DND-41 (cell line): ENCODE data around the gene AANAT.

ENCODE experiments used
- ATAC-seq: fragments of 200-7000 bp; cut with Tn5 transposase; 3 replicates; pipeline ENCODE4 v1.9.1; 2021; ENCODE audit warnings: low read depth; ENCODE audit not compliant: insufficient read depth
- DNase-seq: peaks from one replicate; pipeline ENCODE4 v3.0.0-alpha.2; 2020
- H2AFZ ChIP-seq: 2 replicates; pipeline ENCODE4 v1.6.0; 2012; ENCODE audit warnings: low read depth, low read length
- H3K27ac ChIP-seq: 2 replicates; pipeline ENCODE4 v1.5.1; 2012; ENCODE audit warnings: low read length, inconsistent platforms
- H3K27me3 ChIP-seq: fragments of 200-600 bp; sonication (generic); 2 replicates; pipeline ENCODE4 v1.6.0; 2012; ENCODE audit warnings: low read length, mild to moderate bottlenecking, inconsistent platforms; ENCODE audit not compliant: insufficient read depth, poor library complexity
- H3K36me3 ChIP-seq: 2 replicates; pipeline ENCODE4 v1.5.1; 2012; ENCODE audit warnings: low read length, inconsistent platforms; ENCODE audit not compliant: insufficient read depth
- H3K4me1 ChIP-seq: 2 replicates; pipeline ENCODE4 v1.5.1; 2012; ENCODE audit warnings: mild to moderate bottlenecking, low read length; ENCODE audit not compliant: insufficient read depth
- H3K4me2 ChIP-seq: 2 replicates; pipeline ENCODE4 v1.6.0; 2012; ENCODE audit warnings: mild to moderate bottlenecking, moderate library complexity, low read length, inconsistent platforms; ENCODE audit not compliant: insufficient read depth
- H3K4me3 ChIP-seq, 2 experiments: fragments of 200-600 bp in 1 of 2; shearing (Covaris generic) in 1 of 2; 2 replicates each; pipeline ENCODE4 v1.5.1; 2012 to 2016; ENCODE audit warnings: inconsistent platforms in 2 of 2, low read length in 2 of 2, mild to moderate bottlenecking in 2 of 2, low read depth in 1 of 2, moderate library complexity in 1 of 2
- H3K79me2 ChIP-seq: 2 replicates; pipeline ENCODE4 v1.6.0; 2012; ENCODE audit warnings: low read length, inconsistent platforms; ENCODE audit not compliant: insufficient read depth
- H3K9ac ChIP-seq: 2 replicates; pipeline ENCODE4 v1.6.0; 2012; ENCODE audit warnings: low read depth, mild to moderate bottlenecking, inconsistent platforms, low read length, moderate library complexity
- H3K9me3 ChIP-seq: 2 replicates; pipeline ENCODE4 v1.5.1; 2012; ENCODE audit warnings: low read length, moderate library complexity, mild to moderate bottlenecking, inconsistent platforms; ENCODE audit not compliant: insufficient read depth, severe bottlenecking
- H4K20me1 ChIP-seq: 2 replicates; pipeline ENCODE4 v1.6.0; 2012; ENCODE audit warnings: low read length; ENCODE audit not compliant: insufficient read depth
- EZH2 ChIP-seq: IDR thresholded peaks from 3 replicates; pipeline ENCODE4 v1.6.1; 2012; ENCODE audit warnings: borderline replicate concordance, low read depth, mild to moderate bottlenecking, moderate library complexity, low read length, inconsistent platforms; ENCODE audit not compliant: severe bottlenecking
- TF ChIP-seq, protein P1 (sequence below): IDR thresholded peaks from 2 replicates; pipeline ENCODE4 v1.5.1; 2012; ENCODE audit warnings: borderline replicate concordance, low read length, moderate library complexity, mild to moderate bottlenecking; ENCODE audit not compliant: poor library complexity, severe bottlenecking; ENCODE audit errors: extremely low read depth

Gene AANAT

DNA sequence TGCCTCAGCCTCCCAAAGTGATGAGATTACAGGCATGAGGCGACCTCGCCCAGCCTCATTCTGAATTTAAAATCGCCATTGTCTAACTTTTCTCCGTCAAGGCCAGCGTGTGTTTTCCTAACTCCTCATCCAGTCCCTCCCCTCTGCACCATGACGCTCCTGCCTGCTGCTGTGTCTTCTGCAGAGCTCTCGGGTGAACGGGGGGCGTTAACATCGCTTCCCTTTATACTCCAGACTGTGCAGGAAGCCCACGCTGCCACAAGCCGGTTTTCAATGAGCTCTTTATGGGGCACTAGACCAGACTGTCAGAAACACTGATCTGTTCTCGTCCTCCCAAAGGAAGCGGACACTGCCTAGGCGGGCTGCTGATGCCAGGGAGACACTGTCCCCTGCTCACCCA is 13.2 kb downstream of the AANAT start:
- Histone ChIP-seq H3K27ac (no peak overlapping the region), H4K20me1 (no peaks in the 10 kb centered on the region), H3K4me2 (no peak overlapping the region), H2AFZ (no peak overlapping the region), H3K9me3 (no peaks in the 10 kb centered on the region), H3K4me3 (no peak overlapping the region), H3K4me1 (no peaks in the 10 kb centered on the region), H3K27me3 (no peaks in the 10 kb centered on the region), H3K36me3 (no peaks in the 10 kb centered on the region), H3K9ac (no peak overlapping the region), H3K79me2 (no peaks in the 10 kb centered on the region)
- ATAC-seq: peak; percentile 67; the same call in 1 of the 3 replicates
- DNase-seq: no peak
- TF ChIP-seq EZH2: no peak
- TF ChIP-seq, protein P1, sequence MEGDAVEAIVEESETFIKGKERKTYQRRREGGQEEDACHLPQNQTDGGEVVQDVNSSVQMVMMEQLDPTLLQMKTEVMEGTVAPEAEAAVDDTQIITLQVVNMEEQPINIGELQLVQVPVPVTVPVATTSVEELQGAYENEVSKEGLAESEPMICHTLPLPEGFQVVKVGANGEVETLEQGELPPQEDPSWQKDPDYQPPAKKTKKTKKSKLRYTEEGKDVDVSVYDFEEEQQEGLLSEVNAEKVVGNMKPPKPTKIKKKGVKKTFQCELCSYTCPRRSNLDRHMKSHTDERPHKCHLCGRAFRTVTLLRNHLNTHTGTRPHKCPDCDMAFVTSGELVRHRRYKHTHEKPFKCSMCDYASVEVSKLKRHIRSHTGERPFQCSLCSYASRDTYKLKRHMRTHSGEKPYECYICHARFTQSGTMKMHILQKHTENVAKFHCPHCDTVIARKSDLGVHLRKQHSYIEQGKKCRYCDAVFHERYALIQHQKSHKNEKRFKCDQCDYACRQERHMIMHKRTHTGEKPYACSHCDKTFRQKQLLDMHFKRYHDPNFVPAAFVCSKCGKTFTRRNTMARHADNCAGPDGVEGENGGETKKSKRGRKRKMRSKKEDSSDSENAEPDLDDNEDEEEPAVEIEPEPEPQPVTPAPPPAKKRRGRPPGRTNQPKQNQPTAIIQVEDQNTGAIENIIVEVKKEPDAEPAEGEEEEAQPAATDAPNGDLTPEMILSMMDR: no peak

DNA sequence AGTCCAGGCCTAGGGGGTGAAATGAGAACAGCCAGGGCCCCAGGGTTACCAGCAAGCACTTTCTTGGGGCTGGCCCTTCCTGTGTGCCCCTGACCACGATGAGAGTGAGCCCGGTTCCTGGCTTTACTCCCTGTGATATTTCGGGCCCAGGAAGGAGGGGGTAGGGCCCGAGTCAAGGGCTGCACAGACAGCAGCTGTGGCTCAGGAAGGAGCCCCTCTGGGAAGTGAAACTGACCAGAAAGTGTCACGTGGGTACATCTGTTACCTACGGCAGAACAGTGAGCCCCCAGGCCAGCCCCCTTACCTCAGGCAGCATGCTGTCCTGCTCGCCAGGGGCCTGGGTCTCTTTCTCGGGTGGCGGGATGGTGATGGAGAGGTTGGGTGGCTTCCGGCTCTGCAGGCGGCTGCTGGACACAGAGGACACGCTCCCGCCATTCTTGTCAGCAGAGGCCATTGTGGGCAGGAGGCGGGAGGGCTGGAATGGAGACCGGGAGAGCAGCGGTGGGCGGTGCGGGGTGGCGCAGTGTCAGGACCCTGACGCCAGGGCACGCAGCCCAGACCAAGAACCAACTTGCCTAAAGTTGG is 13.8 kb downstream of the AANAT start:
- ATAC-seq (0 out of 3 replicates have a peak, but pooled peaks have one; percentile 9), DNase-seq (no peak)
- Histone ChIP-seq H3K9ac (no peak overlapping the region), H3K4me3 (no peak overlapping the region), H3K4me2 (no peak overlapping the region), H3K27ac (no peak overlapping the region), H3K9me3 (no peaks in the 10 kb centered on the region), H3K27me3 (no peaks in the 10 kb centered on the region), H4K20me1 (no peaks in the 10 kb centered on the region), H3K4me1 (no peaks in the 10 kb centered on the region), H3K79me2 (no peaks in the 10 kb centered on the region), H3K36me3 (no peaks in the 10 kb centered on the region), H2AFZ (no peak overlapping the region)
- no peak for TF ChIP-seq EZH2
- TF ChIP-seq, protein P1: no peak

- no peak overlapping the region for H3K27ac ChIP-seq
- TF ChIP-seq, protein P1: no peak
- no peak for TF ChIP-seq EZH2
- no peak overlapping the region for H3K4me3 ChIP-seq
- H3K36me3 ChIP-seq: no peaks in the 10 kb centered on the region
- H3K27me3 ChIP-seq: no peaks in the 10 kb centered on the region
- no peaks in the 10 kb centered on the region for H4K20me1 ChIP-seq
- no peak for DNase-seq
- no peaks in the 10 kb centered on the region for H3K9me3 ChIP-seq
- H3K4me2 ChIP-seq: no peak overlapping the region
- H3K4me1 ChIP-seq: no peaks in the 10 kb centered on the region
- ATAC-seq: no peak
- H3K9ac ChIP-seq: no peak overlapping the region
- H3K79me2 ChIP-seq: no peaks in the 10 kb centered on the region
- H2AFZ ChIP-seq: no peak overlapping the region
Observed at GRCh38 chr17:76484228-76484725, 16.9 kb downstream of the AANAT start.
